Stromal cell of bone marrow (primary cell): Measurements from ENCODE around the gene CD7.

ENCODE experiments used
- DNase-seq: peaks from one replicate; pipeline ENCODE4 v3.0.0-alpha.2; 2012; ENCODE audit warnings: low read depth

CD7 gene

DNA sequence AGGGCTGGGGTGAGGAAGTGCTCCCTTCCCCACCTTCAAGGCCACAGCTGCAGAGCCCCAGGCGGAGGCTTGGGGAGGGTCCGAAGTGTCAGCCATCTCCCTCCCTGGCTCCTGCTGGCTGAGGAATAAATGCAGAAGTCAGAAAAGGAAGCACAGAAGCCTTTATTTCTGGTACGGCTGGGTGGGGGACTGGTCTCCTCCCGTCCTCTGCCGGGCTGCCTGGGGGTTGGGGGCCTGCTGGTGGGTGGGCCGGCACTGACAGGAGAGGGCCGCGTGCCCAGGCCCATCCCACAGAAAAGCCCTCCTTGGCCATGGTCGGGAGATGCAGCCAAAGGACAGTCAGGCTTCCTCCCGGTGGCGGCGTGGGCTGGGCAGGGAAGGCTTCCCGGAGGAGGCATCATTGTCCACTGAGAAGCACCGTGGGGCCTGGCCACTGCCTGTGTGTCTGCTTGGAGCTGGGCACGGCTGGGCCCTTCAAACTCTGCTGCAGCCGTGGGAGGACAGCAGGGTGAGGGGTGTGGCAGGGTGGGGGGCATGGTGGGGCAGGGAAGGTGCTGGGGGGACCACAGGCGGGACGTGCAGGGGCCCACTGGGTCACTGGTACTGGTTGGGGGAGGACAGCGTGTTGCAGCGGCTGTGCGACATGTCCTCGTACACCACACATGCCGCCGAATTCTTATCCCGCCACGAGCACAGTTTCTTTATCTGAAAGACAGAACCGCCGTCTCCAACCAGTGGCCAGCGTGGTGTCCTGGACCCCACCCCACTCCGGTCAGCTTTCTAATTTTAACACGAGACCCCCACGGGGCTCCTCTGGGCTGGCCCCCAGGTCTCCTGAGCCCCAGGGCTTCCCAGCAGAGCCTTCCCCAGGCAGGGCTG, 2.4 kb downstream of the CD7 start:
- no peak for DNase-seq

DNA sequence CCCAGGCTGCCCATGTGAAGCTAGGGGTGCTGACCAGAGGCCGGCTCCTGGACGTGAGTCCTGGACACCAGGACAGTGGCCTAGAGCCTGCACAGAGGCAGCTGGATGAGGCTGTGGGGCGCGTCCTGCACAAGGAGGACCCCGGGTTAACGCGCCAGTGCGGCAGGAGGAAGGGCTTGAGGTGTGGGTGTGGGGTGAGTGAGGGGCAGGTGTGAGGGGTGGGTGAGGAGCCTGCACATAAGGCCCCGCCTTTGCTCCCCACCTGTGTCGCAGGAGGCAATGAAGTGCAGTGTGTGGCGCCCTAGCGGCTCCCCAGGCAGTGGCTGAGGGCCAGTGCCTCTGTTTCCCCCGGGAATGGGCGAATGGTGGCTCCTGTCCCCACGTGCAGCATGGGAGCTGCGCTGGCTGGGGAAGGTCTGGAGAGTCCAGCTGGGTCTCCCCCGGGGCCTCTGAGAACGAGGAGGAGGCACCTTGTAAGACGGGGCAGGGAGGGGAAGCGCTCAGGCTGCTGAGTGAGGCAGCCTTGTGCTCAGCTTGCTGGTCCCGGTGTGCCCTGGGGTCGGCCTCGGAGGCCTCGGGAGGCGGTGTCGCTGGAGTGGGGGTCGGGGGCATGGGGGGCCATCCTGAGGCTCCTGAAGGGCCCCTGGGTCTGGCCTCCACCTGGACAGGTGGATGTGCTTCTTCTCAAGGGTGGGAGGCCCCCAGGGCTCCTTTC, 3.2 kb downstream of the CD7 start:
- DNase-seq = no peak

DNA sequence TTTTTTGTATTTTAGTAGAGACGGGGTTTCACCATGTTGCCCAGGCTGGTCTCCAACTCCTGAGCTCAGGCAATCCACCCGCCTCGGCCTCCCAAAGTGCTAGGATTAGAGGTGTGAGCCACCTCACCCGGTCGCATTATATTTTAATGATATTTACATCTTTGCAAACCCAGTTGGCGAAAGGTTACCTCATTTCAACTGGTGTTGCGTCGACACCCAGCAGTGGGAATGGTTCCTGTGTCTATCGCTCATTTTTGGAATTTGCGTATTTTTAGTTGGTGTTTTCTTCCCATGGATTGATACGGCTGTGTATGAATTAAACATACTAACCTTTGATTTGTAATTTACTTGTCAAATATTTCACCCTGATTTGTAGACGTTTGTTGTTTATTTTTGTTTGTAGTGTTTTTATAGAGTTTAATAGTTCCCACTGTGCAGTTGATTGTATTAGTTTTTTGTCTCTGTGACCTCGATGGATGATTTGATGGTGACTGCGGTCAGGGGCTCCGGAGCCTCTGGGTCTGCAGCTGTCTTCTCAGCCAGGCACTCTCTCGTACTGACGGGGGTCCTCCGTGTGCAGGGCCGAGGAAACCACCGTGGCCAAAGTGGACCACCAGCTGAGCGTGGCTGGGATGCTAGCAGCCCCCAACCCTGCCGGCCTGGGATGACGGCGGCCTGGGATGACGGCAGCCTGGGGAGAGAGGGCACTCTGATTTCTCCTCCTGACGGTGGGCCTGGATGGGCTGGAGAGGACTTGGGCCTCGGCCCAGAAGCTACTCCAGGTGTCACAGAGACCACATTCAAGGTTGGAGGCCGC, 4.0 kb downstream of the CD7 start:
- DNase-seq = no peak

DNA sequence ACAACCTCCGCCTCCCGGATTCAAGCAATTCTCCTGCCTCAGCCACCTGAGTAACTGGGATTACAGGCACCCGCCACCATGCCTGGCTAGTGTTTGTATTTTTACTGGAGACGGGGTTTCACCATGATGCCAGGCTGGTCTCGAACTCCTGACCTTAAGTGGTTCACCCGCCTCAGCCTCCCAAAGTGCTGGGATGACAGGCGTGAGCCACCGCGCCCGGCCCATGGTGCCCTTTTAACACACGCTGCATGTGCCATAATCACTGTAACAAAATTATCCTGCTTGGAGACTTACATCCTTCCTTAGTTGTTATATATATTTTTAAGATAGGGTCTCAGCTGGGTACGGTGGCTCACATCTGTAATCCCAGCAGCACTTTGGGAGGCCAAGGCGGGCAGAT, 5.4 kb downstream of the CD7 start:
- DNase-seq = no peak

DNA sequence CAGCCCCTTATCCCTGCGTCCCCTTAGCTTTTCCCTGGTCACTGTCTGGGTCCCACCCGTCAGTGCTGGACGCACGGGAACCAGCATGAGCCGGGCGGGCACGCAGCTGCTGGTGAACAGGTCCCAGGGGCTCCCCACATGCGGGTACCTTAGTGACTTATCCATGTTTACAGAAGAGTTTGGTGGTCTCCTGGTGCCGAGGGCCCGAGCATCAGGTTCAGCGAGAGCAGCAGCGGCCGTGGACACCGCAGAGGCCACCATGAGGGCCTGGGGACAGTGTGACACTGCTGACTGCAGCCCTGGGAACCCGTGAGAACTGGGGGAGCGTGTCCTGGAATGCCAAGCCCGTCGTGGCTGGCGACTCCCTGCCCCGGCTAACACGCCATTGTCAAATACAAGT, 6.5 kb downstream of the CD7 start:
- no peak for DNase-seq

DNA sequence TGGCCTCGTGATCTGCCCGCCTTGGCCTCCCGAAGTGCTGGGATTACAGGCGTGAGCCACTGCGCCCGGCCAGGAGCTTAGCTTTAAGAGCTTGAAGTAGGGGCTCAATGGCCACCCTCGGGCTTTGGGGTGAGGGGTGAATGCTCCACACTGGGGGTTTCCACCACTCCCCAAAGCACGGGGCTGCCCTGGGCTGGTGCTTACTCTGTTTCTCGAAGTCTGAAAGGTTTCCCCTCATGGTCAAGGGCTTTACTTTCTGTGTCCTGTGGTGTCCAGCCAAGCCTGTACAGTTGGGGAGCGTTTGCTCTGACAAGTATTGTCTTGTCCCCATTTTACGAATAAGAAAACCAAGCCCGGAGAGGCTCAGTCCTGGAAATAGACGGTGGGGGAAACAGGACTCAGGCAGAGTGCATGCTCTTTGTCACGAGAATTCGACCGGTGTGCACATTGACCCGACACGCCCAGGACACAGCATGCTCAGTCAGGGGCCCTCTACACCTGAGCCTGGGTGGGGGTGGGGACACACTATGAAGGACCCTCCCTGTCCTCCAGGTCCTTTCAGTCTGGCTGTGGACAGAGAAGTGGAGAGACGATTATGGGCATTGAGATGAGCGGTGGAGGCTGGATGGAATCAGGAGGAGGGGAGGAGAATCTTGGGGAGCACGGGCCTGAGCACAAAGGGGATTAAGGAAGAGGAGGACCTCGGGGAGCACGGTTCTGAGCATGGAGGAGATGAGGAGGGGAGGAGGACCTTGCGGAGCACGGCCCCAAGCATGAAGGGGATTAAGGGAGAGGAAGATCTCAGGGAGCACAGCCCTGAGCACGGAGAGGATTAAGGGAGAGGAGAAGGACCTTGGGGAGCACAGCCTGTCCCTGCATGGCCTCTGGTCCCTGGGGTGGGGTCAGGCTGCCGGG, 7.5 kb downstream of the CD7 start:
- DNase-seq = no peak

DNA sequence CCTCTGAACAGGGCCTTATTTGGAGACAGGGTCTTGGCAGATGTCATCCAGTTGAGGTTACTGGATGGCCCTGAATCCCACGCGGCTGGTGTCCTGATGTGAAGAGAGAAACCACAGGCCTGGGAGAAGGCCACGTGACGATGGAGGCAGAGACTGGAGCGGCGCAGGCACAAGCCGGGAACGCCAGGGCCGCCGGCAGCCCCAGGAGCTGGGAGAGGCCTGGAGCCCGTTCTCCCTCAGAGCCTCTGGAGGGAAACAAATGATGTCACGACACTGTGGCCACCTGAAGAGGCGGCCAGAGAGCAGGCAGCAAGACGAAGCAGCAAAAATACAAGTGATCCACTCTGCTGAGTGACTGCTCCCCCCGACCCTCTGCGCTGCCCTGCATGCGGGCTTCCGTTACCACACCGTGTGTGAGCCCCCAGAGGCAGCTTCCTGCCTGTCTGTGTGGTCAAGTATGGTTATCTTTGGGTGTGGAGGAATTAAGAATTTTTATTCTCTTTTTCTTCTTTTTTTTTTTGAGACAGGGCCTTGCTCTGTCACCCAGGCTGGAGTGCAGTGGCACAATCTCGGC, 11.6 kb downstream of the CD7 start:
- no peak for DNase-seq

DNA sequence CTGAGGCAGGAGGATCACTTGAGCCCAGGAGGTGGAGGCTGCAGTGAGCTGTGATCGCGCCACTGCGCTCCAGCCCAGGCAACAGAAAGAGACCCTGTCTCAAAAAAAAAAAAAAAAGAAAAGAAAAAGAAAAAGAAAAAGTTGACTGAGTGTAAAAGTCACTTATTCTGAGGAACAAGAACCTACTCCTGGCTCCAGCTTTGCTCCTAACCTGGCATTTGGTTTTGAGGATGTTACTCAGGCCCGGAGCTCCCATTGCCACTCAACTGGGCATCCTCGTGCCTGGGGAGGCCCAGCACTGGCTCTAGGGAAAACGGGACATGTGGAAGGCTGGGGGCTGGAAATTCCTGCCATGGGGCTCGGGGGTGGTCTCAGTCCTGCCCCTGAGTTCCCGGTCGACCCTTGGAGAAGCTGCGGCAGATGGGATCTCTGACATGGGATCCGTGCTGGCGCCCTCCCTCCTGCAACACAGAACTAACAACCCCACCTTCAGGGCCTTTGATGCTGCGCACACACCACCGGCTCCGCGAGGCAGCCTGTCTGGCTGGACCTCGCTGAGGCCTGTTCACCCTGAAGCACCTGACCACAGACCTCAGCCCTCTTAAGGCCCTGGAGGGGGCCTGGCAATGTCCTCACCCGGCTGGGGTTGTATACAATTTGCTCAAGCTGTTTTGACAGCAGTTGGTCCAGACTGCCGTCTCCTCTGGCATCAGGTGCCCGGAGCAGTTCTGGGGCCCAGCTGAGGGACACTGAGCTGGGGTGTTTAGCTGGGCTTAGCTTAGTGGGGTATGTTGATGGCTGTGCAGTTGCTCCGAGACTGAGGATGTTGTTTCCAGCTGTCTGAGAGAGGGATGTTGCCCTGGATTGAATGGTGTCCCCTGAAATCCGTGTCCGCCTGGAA, 12.3 kb downstream of the CD7 start:
- no peak for DNase-seq

DNA sequence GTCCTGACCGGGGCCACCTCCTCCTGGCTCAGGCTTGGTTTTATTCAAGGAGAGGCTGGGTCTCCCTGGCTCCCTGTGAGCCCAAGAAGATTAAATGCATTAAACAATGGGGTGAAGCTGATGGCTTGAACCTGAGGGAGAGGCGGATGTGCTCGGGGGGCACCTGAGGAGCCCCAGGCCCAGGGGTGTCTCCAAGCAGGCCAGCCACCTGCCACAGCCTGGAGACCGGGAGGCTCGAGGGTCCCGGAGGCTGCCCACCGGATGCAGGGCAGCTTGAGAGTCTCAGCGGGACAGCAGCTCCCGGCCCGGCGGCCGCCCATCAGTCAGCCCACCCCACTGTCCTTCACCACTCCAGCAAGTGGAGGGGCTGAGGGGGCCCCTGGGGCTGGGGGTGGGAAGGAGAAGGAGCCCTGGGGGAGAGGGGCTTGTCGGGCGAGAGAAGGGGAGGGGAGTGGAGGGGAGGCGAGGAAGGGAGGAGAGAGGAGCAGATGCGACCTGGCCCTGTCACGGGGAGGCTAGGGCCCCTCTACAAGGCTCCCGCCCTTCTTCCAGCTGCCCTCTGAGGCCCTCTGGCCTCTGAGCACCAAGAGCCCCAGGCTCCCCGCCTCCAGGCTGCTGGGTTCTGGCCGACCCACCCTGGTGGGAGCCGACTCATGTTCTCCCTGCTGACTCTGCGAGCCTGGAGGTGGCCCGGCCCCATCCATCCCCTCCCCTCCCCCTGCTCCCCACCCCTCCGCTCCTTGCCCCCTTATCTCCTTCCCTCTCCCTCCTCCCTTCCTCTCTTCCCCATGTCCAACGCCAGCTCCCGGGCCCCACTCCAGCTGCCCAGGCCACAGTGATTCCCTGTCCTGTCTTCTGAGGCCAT, 13.2 kb downstream of the CD7 start:
- no peak for DNase-seq

DNA sequence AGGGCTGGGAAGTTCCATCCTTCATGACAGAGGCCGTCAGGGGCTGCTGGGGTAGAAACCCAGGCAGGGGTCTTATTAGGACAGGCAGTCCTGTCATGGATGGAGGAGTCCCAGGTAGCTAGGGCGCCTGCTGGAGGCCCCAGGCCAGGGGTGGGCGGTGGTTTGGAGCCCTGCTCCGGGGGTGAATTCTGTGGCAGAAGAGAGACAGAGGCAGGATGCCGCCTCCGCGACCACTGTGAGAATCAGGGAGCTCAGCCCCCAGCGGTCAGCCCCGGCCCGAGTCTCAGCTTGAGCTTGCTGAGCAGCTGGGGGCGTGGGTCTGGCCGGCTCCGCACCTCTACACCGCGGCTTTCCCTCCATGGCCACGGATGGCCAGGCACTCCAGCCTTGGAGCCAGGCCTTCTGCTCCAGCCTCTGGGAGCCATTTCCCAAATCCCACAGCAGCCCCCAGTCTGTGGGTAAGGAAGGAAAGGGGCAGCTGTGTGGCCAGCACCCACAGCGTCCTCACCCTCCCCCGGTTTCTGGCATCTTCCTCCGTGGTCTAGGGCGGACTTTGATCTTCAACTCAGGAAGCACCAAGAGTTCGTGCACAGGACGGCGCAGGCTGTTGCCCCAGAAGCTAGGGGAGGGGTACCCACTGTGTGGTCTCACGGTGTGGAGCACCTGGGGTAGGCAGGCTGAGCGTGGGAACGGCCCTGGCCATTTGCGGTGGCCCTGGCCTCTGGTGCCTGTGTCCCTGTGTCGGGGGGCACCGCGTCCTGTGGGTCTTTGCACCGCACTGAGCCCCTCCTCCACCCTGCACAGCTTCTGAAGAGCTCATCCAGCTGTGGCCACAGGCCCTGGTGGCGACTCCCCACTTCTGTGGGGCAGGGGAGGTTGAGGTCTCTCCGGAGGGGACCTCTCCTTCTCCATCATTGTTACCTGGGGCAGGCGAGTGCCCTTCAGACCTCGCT, 14.1 kb downstream of the CD7 start:
- DNase-seq = no peak

DNA sequence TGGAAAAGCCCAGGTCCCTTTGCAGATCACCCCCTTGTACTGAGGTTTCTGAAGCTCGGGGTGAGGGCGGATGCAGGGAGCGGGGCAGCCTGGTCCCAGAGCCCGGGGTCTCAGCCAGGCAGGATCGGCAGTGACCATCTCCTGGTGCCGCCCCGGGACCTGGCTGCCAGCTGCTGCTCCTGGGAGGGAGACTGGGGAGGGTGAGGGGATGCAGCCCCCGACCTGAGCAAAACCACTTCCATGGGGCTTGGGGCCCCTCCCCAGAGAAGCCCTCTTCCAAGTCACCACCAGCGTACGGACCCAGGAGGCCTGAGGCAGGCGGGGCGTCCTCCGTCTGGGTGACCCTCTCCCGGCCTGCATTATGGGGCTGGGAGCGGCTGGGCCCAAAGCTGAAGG, 14.8 kb downstream of the CD7 start:
- DNase-seq = no peak

DNA sequence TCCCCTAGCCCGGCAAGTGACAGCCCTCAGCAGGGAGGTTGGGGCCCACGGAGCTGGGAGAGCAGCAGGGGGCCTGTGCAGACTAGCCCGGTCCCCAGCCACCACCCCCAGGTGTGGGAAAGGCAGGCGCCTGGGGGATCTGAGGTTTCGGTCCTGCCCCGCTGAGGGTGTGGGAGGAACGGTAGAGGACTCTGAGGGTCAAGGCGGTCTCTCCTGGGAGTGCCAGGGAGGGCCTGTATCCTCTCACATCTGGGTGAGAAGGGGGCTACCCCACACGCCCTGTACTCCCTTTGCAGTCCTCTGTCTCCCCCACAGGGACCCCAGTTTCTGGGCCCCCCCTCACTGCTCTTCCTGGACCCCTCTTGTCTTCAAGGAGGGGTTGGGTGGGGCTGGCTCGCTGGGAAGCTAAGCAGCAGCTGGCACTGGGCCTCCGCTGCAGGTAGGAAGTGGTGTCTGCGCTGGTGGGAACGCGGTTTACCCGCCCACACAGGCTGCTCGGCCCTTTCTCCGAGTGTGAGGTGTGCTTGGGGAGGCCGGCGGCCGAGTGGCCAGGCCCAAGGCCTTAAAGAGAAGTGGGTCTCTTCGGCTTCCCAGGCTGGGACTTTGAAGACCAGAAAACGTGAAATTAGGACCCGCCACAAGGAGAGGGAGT, 15.4 kb downstream of the CD7 start:
- no peak for DNase-seq

DNA sequence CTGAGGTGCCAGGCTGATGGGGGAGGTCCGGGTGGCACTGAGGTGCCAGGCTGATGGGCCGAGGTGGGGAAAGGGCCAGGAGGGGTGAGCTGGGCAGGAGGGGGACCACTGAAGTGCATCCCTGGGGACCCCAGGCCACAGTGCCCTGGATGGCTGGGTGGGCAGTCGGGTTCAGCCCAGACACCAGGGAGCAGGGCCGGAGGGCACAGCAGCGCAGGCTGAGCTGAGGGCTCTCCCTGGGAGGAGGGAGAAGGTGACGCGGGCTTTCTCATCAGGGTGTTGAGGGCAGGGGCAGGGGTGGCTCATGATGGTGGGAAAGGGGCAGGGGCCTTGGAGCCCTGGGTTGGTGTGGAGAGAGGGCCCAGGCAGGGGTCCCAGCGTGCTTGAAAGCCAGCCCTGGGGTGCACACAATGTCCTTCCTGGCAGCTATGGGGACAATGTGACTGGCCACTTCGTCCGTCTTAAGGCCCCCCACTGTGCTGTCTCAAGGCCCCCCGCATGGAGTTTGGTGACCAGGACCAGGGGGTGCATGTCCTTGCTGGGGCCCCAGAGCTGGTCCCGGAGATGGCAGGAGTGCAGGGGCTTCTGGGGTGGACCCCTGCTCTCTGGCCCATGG, 16.0 kb downstream of the CD7 start:
- no peak for DNase-seq

DNA sequence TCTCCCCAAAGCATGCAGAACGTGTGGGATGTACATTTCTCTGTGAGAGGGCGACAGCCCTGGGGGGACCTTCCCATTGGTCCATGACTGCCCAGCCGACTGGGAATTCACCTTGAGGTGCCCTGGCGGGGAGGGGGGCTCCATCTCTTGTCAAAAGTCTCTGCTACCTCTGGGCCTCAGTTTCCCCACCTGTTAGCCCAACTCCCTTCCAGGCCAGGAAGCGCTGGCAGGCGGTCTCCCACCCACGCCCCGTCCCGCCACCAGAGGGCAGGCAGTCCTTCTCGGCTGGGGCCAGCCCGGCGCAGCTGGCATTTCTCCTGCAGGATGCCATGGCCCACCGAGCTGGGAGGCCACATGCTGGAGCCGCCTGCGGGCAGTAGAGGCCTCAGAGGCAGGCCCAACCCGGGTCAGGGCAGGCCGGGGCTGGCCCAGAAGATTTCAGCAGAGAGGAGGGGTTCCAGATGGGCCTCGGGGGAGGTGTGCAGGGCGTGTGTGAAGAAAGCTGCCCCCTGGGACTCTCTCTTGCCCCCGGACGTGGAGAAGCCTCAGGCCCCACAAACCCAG, 16.6 kb downstream of the CD7 start:
- DNase-seq = no peak

DNA sequence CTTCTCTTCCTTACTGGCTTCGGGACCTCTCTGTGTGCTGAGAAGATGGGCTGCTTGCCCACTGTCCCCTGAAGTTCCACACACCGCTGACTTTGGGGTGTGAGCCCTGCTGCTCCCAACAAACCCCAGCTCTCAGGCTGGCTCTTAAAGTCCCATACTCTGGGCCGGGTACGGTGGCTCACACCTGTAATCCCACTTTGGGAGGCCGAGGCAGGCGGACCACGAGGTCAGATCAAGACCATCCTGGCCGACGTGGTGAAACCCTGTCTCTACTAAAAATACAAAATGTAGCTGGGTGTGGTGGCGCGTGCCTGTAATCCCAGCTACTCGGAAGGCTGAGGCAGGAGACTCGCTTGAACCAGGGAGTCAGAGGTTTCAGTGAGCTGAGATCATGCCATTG, 17.2 kb downstream of the CD7 start:
- DNase-seq = no peak

DNA sequence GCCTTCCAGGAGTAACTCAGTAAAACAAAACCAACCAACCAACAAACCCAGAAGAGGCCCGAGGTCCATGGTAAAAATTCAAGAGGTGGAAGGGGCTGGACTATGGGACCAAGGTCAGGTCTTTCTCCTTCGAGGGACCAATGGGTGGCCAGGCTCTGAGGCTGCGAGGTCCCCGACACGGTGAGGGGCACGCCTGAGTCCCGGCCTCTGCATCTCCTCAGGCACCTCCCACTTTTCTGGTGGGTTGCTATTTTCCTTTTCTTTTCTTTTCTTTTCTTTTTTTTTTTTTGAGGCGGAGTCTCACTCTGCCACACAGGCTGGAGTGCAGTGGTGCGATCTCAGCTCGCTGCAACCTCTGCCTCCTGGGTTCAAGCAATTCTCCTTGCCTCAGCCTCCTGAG, 18.0 kb downstream of the CD7 start:
- DNase-seq = no peak
